Subcutaneous adipose tissue (tissue), 4 donors: ENCODE measurements around the gene MORC4. TPM values are rescaled to one million over a fixed set of nuclear protein-coding genes. Genes with fewer than 3 reads are reported as not detected.

Experiments
- CTCF ChIP-seq: fragments of 450-650 bp; IDR thresholded peaks from one replicate; pipeline ENCODE4 v1.5.1; 2016; ENCODE audit warnings: low read depth, mild to moderate bottlenecking, control low read depth, antibody characterized with exemption, moderate library complexity
- total RNA-seq, 4 donors: library from RNA; depleted of rRNA; stranded (reverse); fragments of >200 nt; gene quantifications; one replicate each; pipeline ENCODE4 v1.1.0, GENCODE V29; 2016

Gene MORC4
- total RNA-seq, 4 donors from 2014 or later: 16.3 to 18.5 (median 16.7) TPM

GRCh38 chrX:106940068-106940467 lies 59.9 kb downstream of the MORC4 start:
- TF ChIP-seq CTCF: no peak

GRCh38 chrX:106939566-106939965 lies 60.4 kb downstream of the MORC4 start:
- no peak for TF ChIP-seq CTCF

GRCh38 chrX:106936246-106936645 lies 63.8 kb downstream of the MORC4 start:
- TF ChIP-seq CTCF: no peak

- no peak for TF ChIP-seq CTCF
These were observed 64.8 kb downstream of the MORC4 start for GRCh38 chrX:106935175-106935574.

GRCh38 chrX:106933538-106933961 lies 66.5 kb downstream of the MORC4 start:
- TF ChIP-seq CTCF: no peak

GRCh38 chrX:106932960-106933537 lies 67.0 kb downstream of the MORC4 start:
- no peak for TF ChIP-seq CTCF

- TF ChIP-seq CTCF: no peak
These were observed 67.5 kb downstream of the MORC4 start for GRCh38 chrX:106932492-106932923.
